HCT116 (cell line): Measurements from ENCODE around the gene ZNF396. TPM values are rescaled to one million over a fixed set of nuclear protein-coding genes. Genes with fewer than 3 reads are reported as not detected.
A peak's percentile ranks its signal among the peaks of the same experiment; 100 is the strongest.

Experiments used
- ATAC-seq: fragments of 200-7000 bp; cut with Tn5 transposase; 2 replicates; pipeline ENCODE4 v1.9.1; 2020; ENCODE audit warnings: mild to moderate bottlenecking, moderate library complexity
- BruUV-seq: library from RNA; stranded (reverse); fragments of 400-500 nt; replicated peaks from 2 replicates; lab custom pipeline; 2021; lab: Mats Ljungman, UMichigan
- CTCF ChIA-PET: fragments of 300-600 bp; sonication (Branson Sonifier 250); formaldehyde crosslinking; loops from one replicate; lab custom pipeline; 2021; ENCODE audit warnings: antibody characterized with exemption; lab: Charles Lee
- POLR2A ChIA-PET: fragments of 300-600, 350-600 bp; sonication (Branson Sonifier 250); formaldehyde crosslinking; loops from one replicate; lab custom pipeline; 2021; ENCODE audit warnings: antibody characterized with exemption; lab: Charles Lee
- RAD21 ChIA-PET, 2 experiments: fragments of 300-600 bp; sonication (Branson Sonifier 250); formaldehyde crosslinking; loops; one replicate each; lab custom pipeline; 2023; ENCODE audit warnings: low total read pairs in 2 of 2; ENCODE audit not compliant: uncharacterized antibody in 2 of 2, unreplicated experiment in 2 of 2, low non-redundant PET in 1 of 2; lab: Charles Lee
- DNase-seq: peaks from one replicate; pipeline ENCODE4 v3.0.0-alpha.2; 2010; ENCODE audit warnings: low read depth, low spot score
- H2AFZ ChIP-seq: fragments of 200-600 bp; shearing (Covaris generic), sonication (generic); 2 replicates; pipeline ENCODE4 v1.6.1; 2017; ENCODE audit warnings: low read depth, mixed run types, mixed read lengths, antibody characterized with exemption, low read length; ENCODE audit not compliant: poor library complexity, severe bottlenecking
- H3K27ac ChIP-seq: 2 replicates; pipeline ENCODE4 v1.5.1; 2012; ENCODE audit warnings: low read depth, low read length
- H3K27me3 ChIP-seq: fragments of 200-600 bp; sonication (generic); 2 replicates; pipeline ENCODE4 v1.6.1; 2016; ENCODE audit warnings: mixed run types, low read length, mixed read lengths; ENCODE audit not compliant: insufficient read depth
- H3K36me3 ChIP-seq, 2 experiments: fragments of 200-500 bp in 1 of 2; fragments of 200-600 bp in 1 of 2; sonication (Bioruptor generic) in 1 of 2; sonication (generic) in 1 of 2; 2 replicates each; pipeline versions ENCODE4 v1.5.1 to v1.6.1; 2014 to 2016; ENCODE audit warnings: low read length in 2 of 2, inconsistent platforms in 1 of 2, mixed read lengths in 1 of 2, mixed run types in 1 of 2; ENCODE audit not compliant: insufficient read depth in 2 of 2, control insufficient read depth in 1 of 2
- H3K4me1 ChIP-seq, 2 experiments: fragments of 200-600 bp in 1 of 2; sonication (generic) in 1 of 2; 2 replicates each; pipeline versions ENCODE4 v1.5.1 to v1.6.1; 2012 to 2017; ENCODE audit warnings: low read length in 2 of 2, inconsistent platforms in 1 of 2, mild to moderate bottlenecking in 1 of 2, mixed read lengths in 1 of 2, mixed run types in 1 of 2, moderate library complexity in 1 of 2; ENCODE audit not compliant: insufficient read depth in 2 of 2, control insufficient read depth in 1 of 2
- H3K4me2 ChIP-seq: fragments of 200-600 bp; sonication (generic); 2 replicates; pipeline ENCODE4 v1.6.1; 2017; ENCODE audit warnings: mixed run types, low read length, mixed read lengths
- H3K4me3 ChIP-seq, 2 experiments: fragments of 200-600 bp in 1 of 2; sonication (generic) in 1 of 2; replicated peaks in 1 of 2; 2 replicates each; pipeline ENCODE4 v1.5.1; 2011 to 2016; ENCODE audit warnings: low read length in 2 of 2, control low read depth in 1 of 2, low read depth in 1 of 2, mild to moderate bottlenecking in 1 of 2, mixed read lengths in 1 of 2, mixed run types in 1 of 2
- H3K79me2 ChIP-seq: fragments of 200-600 bp; sonication (generic); 2 replicates; pipeline ENCODE4 v1.6.1; 2017; ENCODE audit warnings: mild to moderate bottlenecking, mixed run types, low read length, moderate library complexity, mixed read lengths; ENCODE audit not compliant: insufficient read depth
- H3K9ac ChIP-seq: fragments of 200-600 bp; sonication (generic); 2 replicates; pipeline ENCODE4 v1.6.1; 2016; ENCODE audit warnings: low read length, mixed read lengths
- H3K9me2 ChIP-seq: fragments of 200-600 bp; sonication (generic), shearing (Covaris generic); 2 replicates; pipeline ENCODE4 v1.6.1; 2017; ENCODE audit warnings: mixed run types, mild to moderate bottlenecking, moderate library complexity; ENCODE audit not compliant: insufficient read depth
- H3K9me3 ChIP-seq, 2 experiments: fragments of 200-500 bp in 1 of 2; fragments of 200-600 bp in 1 of 2; sonication (Bioruptor generic) in 1 of 2; sonication (generic) in 1 of 2; 2 replicates each; pipeline ENCODE4 v1.6.1; 2014 to 2017; ENCODE audit warnings: low read length in 2 of 2, mixed read lengths in 2 of 2, inconsistent platforms in 1 of 2, low read depth in 1 of 2, mild to moderate bottlenecking in 1 of 2, mixed run types in 1 of 2, moderate library complexity in 1 of 2; ENCODE audit not compliant: control insufficient read depth in 1 of 2, insufficient read depth in 1 of 2
- H4K20me1 ChIP-seq: fragments of 200-600 bp; sonication (generic), shearing (Covaris generic); 2 replicates; pipeline ENCODE4 v1.6.1; 2017; ENCODE audit warnings: mixed run types, mild to moderate bottlenecking, moderate library complexity; ENCODE audit not compliant: insufficient read depth
- ELF1 ChIP-seq: IDR thresholded peaks from 2 replicates; pipeline ENCODE4 v1.6.1; 2012; ENCODE audit warnings: low read depth, borderline replicate concordance
- EZH2 ChIP-seq: fragments of 200-600 bp; sonication (generic); IDR thresholded peaks from 2 replicates; pipeline ENCODE4 v1.6.1; 2017; ENCODE audit warnings: antibody characterized with exemption, mixed run types
- FOSL1 ChIP-seq: IDR thresholded peaks from 2 replicates; pipeline ENCODE4 v1.6.1; 2012; ENCODE audit warnings: low read depth
- JUND ChIP-seq: IDR thresholded peaks from 2 replicates; pipeline ENCODE4 v1.6.1; 2012
- POLR2A ChIP-seq: IDR thresholded peaks from 2 replicates; pipeline ENCODE4 v1.7.0; 2011; ENCODE audit warnings: borderline replicate concordance; ENCODE audit not compliant: insufficient read depth, insufficient read length; ENCODE audit errors: extremely low read depth
- SIN3A ChIP-seq: IDR thresholded peaks from 2 replicates; pipeline ENCODE4 v1.6.1; 2012; ENCODE audit warnings: low read depth
- SP1 ChIP-seq: IDR thresholded peaks from 2 replicates; pipeline ENCODE4 v1.6.1; 2012; ENCODE audit warnings: low read depth
- SRF ChIP-seq: IDR thresholded peaks from 2 replicates; pipeline ENCODE4 v1.6.1; 2012; ENCODE audit warnings: low read depth
- TCF7L2 ChIP-seq: IDR thresholded peaks from 2 replicates; pipeline ENCODE4 v1.7.0; 2011; ENCODE audit warnings: borderline replicate concordance, inconsistent platforms; ENCODE audit not compliant: insufficient read depth, insufficient read length; ENCODE audit errors: extremely low read depth
- YY1 ChIP-seq: IDR thresholded peaks from 2 replicates; pipeline ENCODE4 v1.6.1; 2011; ENCODE audit warnings: low read length, low read depth, moderate library complexity, mild to moderate bottlenecking; ENCODE audit not compliant: insufficient replicate concordance; ENCODE audit errors: extremely low read depth
- ZFX ChIP-seq: fragments of 450-650 bp; IDR thresholded peaks from 2 replicates; pipeline ENCODE4 v1.6.1; 2017
- ZNF274 ChIP-seq: fragments of 200-500 bp; sonication (Bioruptor generic); IDR thresholded peaks from 2 replicates; pipeline ENCODE4 v1.6.1; 2014; ENCODE audit warnings: mild to moderate bottlenecking, low read depth, low read length, inconsistent platforms
- intact Hi-C: fragments of 100-400 bp; cut with micrococcal nuclease; formaldehyde crosslinking; loops from 2 replicates; pipeline ENCODE4 v1.10.0; 2022
- total RNA-seq: library from RNA; stranded (reverse); gene quantifications from one replicate; pipeline ENCODE4 v1.2.1, GENCODE V29; 2021; ENCODE audit not compliant: unreplicated experiment
- TF ChIP-seq, protein P1 (sequence below): IDR thresholded peaks from 2 replicates; pipeline ENCODE4 v1.6.1; 2012

Gene ZNF396
- total RNA-seq, 1 experiment from 2014 or later, result 1.3 TPM

DNA sequence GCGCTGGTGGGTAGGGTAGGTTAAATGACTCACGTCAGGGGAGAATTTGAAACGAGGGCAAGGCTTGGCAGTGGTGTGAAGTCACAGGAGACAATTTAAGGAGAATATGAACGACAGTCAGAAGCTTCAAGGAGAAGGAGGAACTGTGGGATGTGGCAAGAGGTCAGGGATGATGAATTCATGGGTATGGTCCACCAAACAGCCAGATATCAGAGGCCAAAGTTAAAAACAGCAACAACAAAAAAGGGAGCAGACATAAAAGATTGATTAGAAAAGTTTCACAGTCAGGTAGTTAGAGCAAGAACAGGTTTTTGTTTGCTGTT, 1.4 kb upstream of the ZNF396 start:
- no peak overlapping the region for H3K9ac ChIP-seq
- no peaks in the 10 kb centered on the region for H3K36me3 ChIP-seq
- no peak for TF ChIP-seq YY1
- TF ChIP-seq ZFX, result no peak
- TF ChIP-seq ELF1, result no peak
- no peak for TF ChIP-seq POLR2A
- no peak for TF ChIP-seq SRF
- no peak for TF ChIP-seq FOSL1
- no peak for TF ChIP-seq JUND
- DNase-seq (no peak), ATAC-seq (no peak)
- no peaks in the 10 kb centered on the region for H3K79me2 ChIP-seq
- H3K4me2 ChIP-seq, result no peak overlapping the region
- CTCF ChIA-PET, result no interaction called here
- no peaks in the 10 kb centered on the region for H3K9me3 ChIP-seq
- no peaks in the 10 kb centered on the region for H4K20me1 ChIP-seq
- H3K27me3 ChIP-seq, result no peaks in the 10 kb centered on the region
- no peak overlapping the region for H2AFZ ChIP-seq
- intact Hi-C loops, result loop anchor here (5.0 kb wide), 1 partner anchor 141 kb away; no protein-coding TSS in a partner anchor
- POLR2A ChIA-PET, result no interaction called here
- H3K9me2 ChIP-seq, result no peaks in the 10 kb centered on the region; the same call in 1 of the 2 replicates
- peaks cover 6 to 16% of the 10 kb centered on the region in 2 experiments; a peak in 3 of 4 replicates for H3K4me1 ChIP-seq
- H3K27ac ChIP-seq, result no peak overlapping the region
- H3K4me3 ChIP-seq, result no peak overlapping the region
- RAD21 ChIA-PET, result no interaction called here
- BruUV-seq, result no TSS peak

DNA sequence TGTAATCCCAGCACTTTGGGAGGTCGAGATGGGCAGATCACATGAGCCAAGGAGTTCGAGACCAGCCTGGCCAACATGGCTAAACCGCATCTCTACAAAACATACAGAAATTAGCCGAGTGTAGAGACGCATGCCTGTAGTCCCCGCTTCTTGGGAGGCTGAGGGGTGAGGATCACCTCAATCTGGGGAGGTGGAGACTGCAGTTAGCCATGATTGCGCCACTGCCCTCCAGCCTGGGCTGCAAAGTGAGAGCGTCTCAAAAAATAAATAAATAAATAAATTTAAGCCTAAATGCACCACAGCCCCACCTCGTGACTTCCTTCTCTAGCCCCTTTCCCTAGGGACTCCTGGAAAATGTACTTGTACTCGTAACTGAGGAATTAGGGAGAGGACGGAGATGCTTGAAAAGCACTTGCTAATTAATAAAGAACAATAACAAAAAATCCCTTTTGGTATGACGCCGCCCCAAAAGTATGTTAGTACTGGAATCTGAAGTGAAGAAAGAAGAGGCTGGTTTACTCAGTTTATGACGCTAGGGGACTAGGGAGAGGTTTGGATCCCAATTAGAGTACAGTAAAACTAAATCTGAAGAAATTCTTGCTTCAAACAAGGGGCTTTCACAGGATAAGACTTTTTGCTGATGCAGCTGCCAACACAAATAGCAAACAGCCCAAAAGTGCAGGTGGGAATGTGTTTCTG, 887 bp upstream of the ZNF396 start:
- Histone ChIP-seq H3K79me2 (no peaks in the 10 kb centered on the region), H4K20me1 (no peaks in the 10 kb centered on the region), H3K9ac (no peak overlapping the region), H3K36me3 (no peaks in the 10 kb centered on the region), H3K4me1 (peaks cover 6 to 16% of the 10 kb centered on the region in 2 experiments; a peak in 3 of 4 replicates), H3K27ac (no peak overlapping the region), H3K4me3 (no peak overlapping the region), H3K9me2 (no peaks in the 10 kb centered on the region; the same call in 1 of the 2 replicates), H2AFZ (peak overlapping the region; percentile 99), H3K4me2 (peak overlapping the region; percentile 82), H3K27me3 (no peaks in the 10 kb centered on the region), H3K9me3 (no peaks in the 10 kb centered on the region)
- ATAC-seq, result no peak
- no peak for DNase-seq
- POLR2A ChIA-PET, result no interaction called here
- no TSS peak for BruUV-seq
- TF ChIP-seq ELF1 (no peak), ZFX (no peak), SP1 (no peak), EZH2 (no peak), TCF7L2 (no peak), SIN3A (no peak), ZNF274 (no peak)
- TF ChIP-seq, protein P1, sequence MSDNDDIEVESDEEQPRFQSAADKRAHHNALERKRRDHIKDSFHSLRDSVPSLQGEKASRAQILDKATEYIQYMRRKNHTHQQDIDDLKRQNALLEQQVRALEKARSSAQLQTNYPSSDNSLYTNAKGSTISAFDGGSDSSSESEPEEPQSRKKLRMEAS, result no peak
- RAD21 ChIA-PET, result no interaction called here
- intact Hi-C loops, result loop anchor here (5.0 kb wide), 1 partner anchor 141 kb away; no protein-coding TSS in a partner anchor
- CTCF ChIA-PET, result interaction anchor here (1.1 kb wide), 1 partner anchor 23 kb away, joined by 3 read pairs; no protein-coding TSS in a partner anchor
